Stimulated activated CD4-positive, alpha-beta T cell treated with anti-CD3 and anti-CD28 coated beads, Interleukin-15, amount 100 ng/mL, for 1 hour (primary cell): Measurements from ENCODE around the gene SHLD1.
"Not testable (repeated sequence)": the region's sequence is repeated elsewhere in the genome, so short reads cannot be mapped to it uniquely, and the experiment has no call there.

ENCODE experiments used
- DNase-seq, 2 donors: peaks; one replicate each; pipeline ENCODE4 v3.0.0-alpha.2; 2020; ENCODE audit warnings: low read depth in 1 of 2, low spot score in 1 of 2

The SHLD1 gene

DNA sequence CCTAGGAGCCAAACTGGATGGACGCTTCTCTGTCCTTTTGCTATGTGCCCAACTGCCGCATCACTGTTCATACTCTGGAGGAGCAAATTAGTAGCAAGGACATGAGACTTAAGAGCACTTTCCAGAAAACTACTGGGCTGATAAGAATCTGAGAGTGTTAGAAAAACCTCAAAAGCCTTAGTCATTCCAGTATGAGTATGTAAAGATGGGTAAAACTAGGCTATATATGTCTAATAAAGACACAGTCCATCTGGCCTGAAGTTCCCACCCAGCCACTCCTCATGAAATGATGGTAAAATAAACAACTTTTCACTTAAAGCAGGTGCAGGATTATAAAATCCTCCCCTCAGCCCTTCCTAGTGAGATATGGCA, 30.6 kb downstream of the SHLD1 start:
- no peak for DNase-seq

DNA sequence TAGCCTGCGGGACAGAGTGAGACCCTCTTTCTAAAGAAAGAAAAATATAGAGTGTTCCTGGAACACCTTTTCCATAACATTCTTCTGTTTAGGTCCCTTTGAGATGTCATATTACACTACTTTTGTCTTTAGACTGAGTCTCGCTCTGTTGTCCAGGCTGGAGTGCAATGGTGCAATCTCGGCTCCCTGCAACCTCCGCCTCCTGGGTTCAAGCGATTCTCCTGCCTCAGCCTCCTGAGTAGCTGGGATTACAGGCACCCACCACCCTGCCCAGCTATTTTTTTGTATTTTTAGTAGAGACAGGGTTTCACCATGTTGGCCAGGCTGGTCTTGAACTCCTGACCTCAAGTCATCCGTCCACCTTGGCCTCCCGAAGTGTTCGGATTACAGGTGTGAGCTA, 31.2 kb downstream of the SHLD1 start:
- not testable (repeated sequence) for DNase-seq

- no peak for DNase-seq
These were observed 31.9 kb downstream of the SHLD1 start for GRCh38 chr20:5781798-5782750.

DNA sequence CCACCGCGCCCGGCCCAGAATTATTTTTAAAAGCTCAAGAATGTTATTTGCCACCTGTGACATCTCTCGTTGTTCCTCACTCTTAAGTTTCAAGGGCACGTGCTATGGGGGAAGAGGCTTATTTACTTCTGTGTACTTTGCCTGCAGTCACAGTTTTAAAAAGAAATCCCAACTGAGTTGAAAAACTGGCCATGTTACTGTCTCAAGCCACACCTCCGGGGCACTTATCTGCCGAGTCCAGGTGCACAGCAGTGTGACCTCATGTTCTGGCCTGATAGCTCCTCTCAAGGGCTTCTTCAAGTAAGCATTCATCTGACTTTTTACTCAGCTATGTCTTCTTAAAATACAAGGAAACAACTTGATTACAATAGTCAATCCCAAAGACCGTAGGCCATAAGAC, 34.5 kb downstream of the SHLD1 start:
- DNase-seq, result no peak

DNA sequence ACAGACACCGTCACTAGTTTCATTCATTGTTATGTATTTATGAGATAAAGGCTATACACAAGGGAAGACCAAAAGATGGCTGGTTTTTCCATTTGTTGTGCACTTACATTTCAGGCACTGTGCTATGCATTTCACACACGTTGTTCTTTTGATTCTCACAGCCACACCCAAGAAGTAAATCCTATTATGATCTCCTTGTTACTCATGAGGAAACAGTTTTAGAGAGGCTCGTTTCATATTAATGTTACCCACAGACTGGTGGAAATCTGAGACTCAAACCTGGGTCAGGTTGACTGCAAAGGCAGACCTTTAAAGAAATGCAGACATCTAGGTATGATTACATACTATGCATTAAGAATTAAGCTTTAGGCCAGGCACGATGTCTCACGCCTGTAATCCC, 34.9 kb downstream of the SHLD1 start:
- DNase-seq, result no peak

GRCh38 chr20:5786930-5787795, 37.0 kb downstream of the SHLD1 start:
- DNase-seq, result no peak

- DNase-seq, result no peak
These were observed 37.6 kb downstream of the SHLD1 start for GRCh38 chr20:5787796-5788165.

GRCh38 chr20:5788385-5788895, 38.2 kb downstream of the SHLD1 start:
- DNase-seq, result peak; percentile 20 to 51

DNA sequence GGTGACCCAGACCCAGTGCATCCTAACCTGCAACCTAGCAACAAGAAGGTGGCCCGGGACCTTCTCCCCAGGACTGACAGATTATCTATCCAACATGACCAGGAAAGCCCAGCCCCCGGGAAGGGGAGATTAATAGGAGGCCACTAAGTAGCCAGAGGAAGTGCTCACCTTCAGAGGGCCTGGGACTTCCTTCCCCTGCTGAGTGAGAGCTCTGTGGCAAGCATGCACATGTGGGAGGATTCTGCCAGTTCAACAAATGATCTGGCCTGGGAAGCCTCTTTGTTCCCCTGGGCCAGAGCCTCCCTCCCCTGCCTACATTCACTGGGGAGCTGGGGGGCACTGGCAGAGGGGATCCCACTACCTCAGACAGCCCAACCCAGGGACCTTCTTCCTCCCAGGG, 39.6 kb downstream of the SHLD1 start:
- no peak for DNase-seq

GRCh38 chr20:5793916-5794315, 43.7 kb downstream of the SHLD1 start:
- no peak for DNase-seq

DNA sequence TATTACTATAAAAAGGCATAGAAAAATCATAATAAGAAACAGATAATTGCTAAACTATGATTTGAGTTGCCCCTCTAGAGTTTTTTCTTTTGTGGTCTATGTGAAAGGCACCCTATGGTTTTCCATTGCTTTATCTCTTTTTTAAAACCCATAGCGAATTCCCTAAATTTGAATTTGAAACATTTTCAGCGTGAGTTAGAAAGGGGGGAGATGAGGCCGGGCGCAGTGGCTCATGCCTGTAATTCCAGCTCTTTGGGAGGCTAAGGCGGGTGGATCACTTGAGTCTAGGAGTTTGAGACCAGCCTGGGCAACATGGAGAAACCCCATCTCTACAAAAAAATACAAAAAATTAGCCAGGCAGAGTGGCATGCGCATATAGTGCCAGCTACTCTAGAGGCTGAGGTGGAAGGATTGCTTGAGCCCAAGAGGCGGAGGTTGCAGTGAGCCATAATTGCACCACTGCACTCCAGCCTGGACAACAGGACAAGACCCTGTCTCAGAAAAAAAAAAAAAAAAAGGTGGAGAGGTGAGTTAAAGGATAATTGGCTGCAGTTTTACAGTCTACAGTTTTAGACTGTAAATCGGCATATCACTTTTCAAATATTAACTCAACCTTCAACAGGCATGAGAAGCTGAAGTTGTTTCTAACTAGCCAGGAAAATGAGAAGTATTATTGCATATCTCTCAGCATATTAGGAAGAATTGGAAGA, 46.3 kb downstream of the SHLD1 start:
- DNase-seq, result no peak

- DNase-seq, result no peak
These were observed 47.0 kb downstream of the SHLD1 start for GRCh38 chr20:5797165-5797564.

DNA sequence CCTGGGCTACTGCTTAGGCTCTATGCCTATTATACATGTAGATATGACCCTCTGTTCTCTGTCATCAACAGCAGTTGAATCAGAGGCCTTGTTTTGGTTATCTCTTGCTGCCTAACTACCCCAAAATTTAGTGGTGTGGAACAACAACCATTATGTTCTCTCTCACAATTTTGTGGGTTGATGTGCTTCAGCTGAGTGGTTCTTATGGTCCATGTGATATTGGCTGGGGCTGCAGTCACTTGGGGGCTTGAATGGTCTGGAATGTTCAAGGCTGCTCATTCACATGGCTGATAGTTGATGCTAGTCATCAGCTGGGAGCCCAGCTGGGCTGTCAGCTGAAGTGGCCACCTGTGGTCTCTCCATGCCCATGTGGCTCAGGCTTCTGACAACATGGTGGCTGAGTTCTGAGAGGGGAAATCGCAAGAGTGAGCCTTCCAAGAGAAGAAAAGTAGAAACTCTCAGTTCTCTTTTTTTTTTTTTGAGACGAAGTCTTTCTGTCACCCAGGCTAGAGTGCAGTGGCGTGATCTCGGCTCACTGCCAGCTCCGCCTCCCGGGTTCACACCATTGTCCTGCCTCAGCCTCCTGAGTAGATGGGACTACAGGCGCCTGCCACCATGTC, 47.8 kb downstream of the SHLD1 start:
- no peak for DNase-seq

- DNase-seq, result not testable (repeated sequence)
These were observed 53.6 kb downstream of the SHLD1 start for GRCh38 chr20:5803754-5804303.

DNA sequence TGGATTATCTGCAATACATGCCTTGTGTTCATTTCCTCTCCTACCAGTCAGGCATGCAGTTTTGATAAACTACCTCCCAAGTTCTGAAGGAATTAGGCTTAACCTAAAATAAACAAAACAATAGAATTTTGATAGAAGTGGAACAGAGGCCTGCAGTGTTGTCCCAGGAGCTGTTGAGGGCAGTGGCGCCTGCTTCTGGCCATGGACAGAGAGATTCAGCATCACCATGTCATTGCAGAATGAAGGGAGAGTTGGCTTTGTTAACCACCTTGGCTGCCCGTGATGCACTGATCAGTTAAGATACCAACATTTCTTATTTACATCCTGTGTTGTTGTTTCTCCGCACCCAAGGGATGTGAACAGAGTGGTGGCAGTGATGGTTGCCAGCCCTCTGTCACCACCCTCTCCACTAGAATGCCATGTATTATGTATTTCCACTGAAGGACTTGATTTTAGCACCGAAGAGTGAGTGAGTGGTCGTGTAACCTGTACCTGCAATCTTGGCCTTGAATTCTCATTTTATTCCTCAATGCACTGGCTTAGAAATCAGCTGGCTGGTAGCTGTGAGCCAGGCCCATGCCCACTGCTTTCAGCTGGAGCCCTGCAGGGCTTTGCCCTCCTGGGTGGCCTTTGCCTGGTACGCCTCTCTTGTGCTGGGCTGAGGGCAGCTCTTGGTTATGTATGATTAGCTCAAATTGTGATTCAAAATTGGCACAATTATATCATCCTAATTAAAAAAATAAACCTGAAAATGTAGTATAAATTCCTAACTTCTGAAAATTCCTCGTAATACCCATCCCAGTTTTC, 56.5 kb downstream of the SHLD1 start:
- DNase-seq, result no peak

GRCh38 chr20:5807431-5807830, 57.2 kb downstream of the SHLD1 start:
- DNase-seq, result no peak

- DNase-seq, result no peak
These were observed 58.7 kb downstream of the SHLD1 start for GRCh38 chr20:5808901-5809300.

DNA sequence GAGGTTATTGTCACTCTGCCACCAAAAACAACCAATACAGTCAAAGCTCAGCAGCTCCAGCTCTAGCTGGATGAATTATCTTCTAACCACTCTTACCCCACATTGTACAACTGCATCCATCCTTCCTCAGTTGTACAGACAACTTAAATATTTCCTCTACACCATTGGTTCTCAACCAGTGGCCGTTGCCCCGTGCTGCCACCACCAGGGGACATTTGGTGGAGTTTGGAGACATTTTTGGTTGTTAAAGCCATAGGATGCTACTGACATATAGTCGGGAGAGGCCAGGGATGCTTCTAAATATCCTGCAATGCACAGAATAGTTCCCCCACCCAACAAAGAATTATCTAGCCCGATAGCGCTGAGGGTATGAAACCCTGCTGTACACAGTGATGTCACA, 59.3 kb downstream of the SHLD1 start:
- no peak for DNase-seq

GRCh38 chr20:5810800-5811422, 60.7 kb downstream of the SHLD1 start:
- DNase-seq, result no peak
